CD4-positive, alpha-beta T cell (primary cell): ENCODE measurements around the gene ALG9. TPM values are rescaled to one million over a fixed set of nuclear protein-coding genes. Genes with fewer than 3 reads are reported as not detected.

Experiments
- ATAC-seq: fragments of 200-7000 bp; cut with Tn5 transposase; one replicate; pipeline ENCODE4 v1.10.0; 2022; ENCODE audit warnings: mild to moderate bottlenecking; ENCODE audit not compliant: poor library complexity
- CTCF ChIA-PET: fragments of 350-600 bp; sonication (Branson Sonifier 250); formaldehyde crosslinking; loops from one replicate; lab custom pipeline; 2021; ENCODE audit warnings: antibody characterized with exemption, inconsistent platforms; lab: Charles Lee
- POLR2A ChIA-PET: fragments of 350-600 bp; sonication (Branson Sonifier 250); formaldehyde crosslinking; loops from one replicate; lab custom pipeline; 2021; ENCODE audit warnings: antibody characterized with exemption, inconsistent platforms; lab: Charles Lee
- DNase-seq, 14 experiments: peaks; one replicate each; pipeline ENCODE4 v3.0.0-alpha.2; 2013 to 2020; ENCODE audit warnings: mixed read lengths in 2 of 14
- H3K27ac ChIP-seq, 2 donors: one replicate each; pipeline versions ENCODE4 v1.5.1 to v1.7.0; 2013; ENCODE audit warnings: low read length in 2 of 2, low read depth in 1 of 2, mild to moderate bottlenecking in 1 of 2
- H3K27me3 ChIP-seq, 2 experiments: 1 replicate in 1 of 2; 2 replicates in 1 of 2; pipeline versions ENCODE4 v1.6.1 to v1.7.0; 2013; ENCODE audit warnings: low read length in 2 of 2, control low read depth in 1 of 2, mild to moderate bottlenecking in 1 of 2, moderate library complexity in 1 of 2; ENCODE audit not compliant: insufficient read depth in 2 of 2, control insufficient read depth in 1 of 2
- H3K36me3 ChIP-seq: one replicate; pipeline ENCODE4 v1.6.1; 2013; ENCODE audit warnings: low read length, control low read depth; ENCODE audit not compliant: insufficient read depth
- H3K4me1 ChIP-seq: one replicate; pipeline ENCODE4 v1.6.1; 2013; ENCODE audit warnings: low read length, control low read depth; ENCODE audit not compliant: insufficient read depth
- H3K4me3 ChIP-seq: one replicate; pipeline ENCODE4 v1.5.1; 2013; ENCODE audit warnings: mild to moderate bottlenecking, low read length, moderate library complexity
- H3K9me3 ChIP-seq, 2 experiments: 1 replicate in 1 of 2; 2 replicates in 1 of 2; pipeline versions ENCODE4 v1.6.1 to v1.7.0; 2013; ENCODE audit warnings: low read length in 2 of 2, mild to moderate bottlenecking in 2 of 2, control low read depth in 1 of 2, moderate library complexity in 1 of 2; ENCODE audit not compliant: control insufficient read depth in 1 of 2, insufficient read depth in 1 of 2
- H3K27ac Mint-ChIP-seq: one replicate; pipeline ENCODE4 v1.8.0; 2020; ENCODE audit warnings: mixed read lengths
- H3K27me3 Mint-ChIP-seq: one replicate; pipeline ENCODE4 v1.8.0; 2021; ENCODE audit warnings: mixed read lengths
- H3K36me3 Mint-ChIP-seq: one replicate; pipeline ENCODE4 v1.8.0; 2021; ENCODE audit warnings: low read depth, mixed read lengths
- H3K4me1 Mint-ChIP-seq: one replicate; pipeline ENCODE4 v1.8.0; 2021; ENCODE audit warnings: low read depth, mixed read lengths
- H3K4me3 Mint-ChIP-seq: one replicate; pipeline ENCODE4 v1.8.0; 2020; ENCODE audit warnings: mild to moderate bottlenecking, mixed read lengths
- H3K9me3 Mint-ChIP-seq: one replicate; pipeline ENCODE4 v1.8.0; 2020; ENCODE audit warnings: mixed read lengths
- CTCF ChIP-seq: fragments of 200-600 bp; IDR thresholded peaks from one replicate; pipeline ENCODE4 v1.8.0; 2022; ENCODE audit warnings: antibody characterized with exemption, mild to moderate bottlenecking
- intact Hi-C, 2 experiments: fragments of 100-400 bp; cut with DNase I in 1 of 2; cut with micrococcal nuclease in 1 of 2; formaldehyde crosslinking; loops; one replicate each; pipeline versions ENCODE4 v1.15.1 to v1.9.0; 2023 to 2025; cut with DNase I, micrococcal nuclease
- total RNA-seq, 174 experiments: library from RNA in 2 of 174; stranded (reverse) in 2 of 174; gene quantifications; one replicate each; pipeline ENCODE4 v1.2.3 and lab custom pipeline; 2021 to 2026

Gene ALG9
- total RNA-seq, 2 experiments from 2014 or later: 31.1 to 33.4 TPM

- DNase-seq (peak in 2 of 14 experiments; percentile 4 to 13), ATAC-seq (peak; percentile 1)
- Mint-ChIP-seq H3K4me1 (peaks cover 41% of the 10 kb centered on the region), H3K36me3 (peaks cover 64% of the 10 kb centered on the region), H3K27ac (peak overlapping the region; percentile 70), H3K9me3 (no peaks in the 10 kb centered on the region), H3K27me3 (no peaks in the 10 kb centered on the region), H3K4me3 (peak overlapping the region; percentile 99)
- POLR2A ChIA-PET: interaction anchor here (1.0 to 2.2 kb wide), 8 partner anchors 11 to 164 kb away, joined by 3 to 17 read pairs (median 4); partner anchors contain the start of genes ALG9 and SIK2
- Histone ChIP-seq H3K4me3 (peak overlapping the region; percentile 85), H3K27ac (peak overlapping the region; percentile 14 to 32), H3K27me3 (no peaks in the 10 kb centered on the region), H3K9me3 (no peaks in the 10 kb centered on the region), H3K4me1 (peaks cover 12% of the 10 kb centered on the region), H3K36me3 (peaks cover 29% of the 10 kb centered on the region)
- TF ChIP-seq CTCF: no peak
- intact Hi-C loops: loop anchor here in 1 of 2 experiments (5.0 to 10.0 kb wide), 4 partner anchors 107 to 1549 kb away; partner anchors contain the start of genes ALG9, PTS, RDX and TTC12
- CTCF ChIA-PET: interaction anchor here (1.3 to 1.8 kb wide), 3 partner anchors 12 to 178 kb away, joined by 3 to 6 read pairs (median 5); no protein-coding TSS in a partner anchor
These were observed 105.9 kb downstream of the ALG9 start for GRCh38 chr11:111765320-111765983.

GRCh38 chr11:111764621-111765020 lies 106.8 kb downstream of the ALG9 start:
- no peaks in the 10 kb centered on the region for H3K9me3 ChIP-seq
- Mint-ChIP-seq H3K4me3 (peak overlapping the region; percentile 99), H3K27me3 (no peaks in the 10 kb centered on the region), H3K9me3 (no peaks in the 10 kb centered on the region), H3K36me3 (peaks cover 72% of the 10 kb centered on the region), H3K27ac (no peak overlapping the region), H3K4me1 (peaks cover 43% of the 10 kb centered on the region)
- no peak for TF ChIP-seq CTCF
- ATAC-seq (no peak), DNase-seq (no peak)
- no peak overlapping the region for H3K27ac ChIP-seq
- ChIA-PET POLR2A (interaction anchor here (1.2 to 2.2 kb wide), 3 partner anchors 107 to 164 kb away, joined by 4 to 11 read pairs (median 5); partner anchors contain the start of gene ALG9), CTCF (interaction anchor here (1.3 kb wide), 1 partner anchor 13 kb away, joined by 5 read pairs; no protein-coding TSS in a partner anchor)
- peaks cover 37% of the 10 kb centered on the region for H3K36me3 ChIP-seq
- intact Hi-C loops: loop anchor here in 1 of 2 experiments (5.0 to 10.0 kb wide), 5 partner anchors 108 to 1550 kb away; partner anchors contain the start of genes ALG9, PTS, RDX and TTC12
- H3K4me1 ChIP-seq: peaks cover 12% of the 10 kb centered on the region
- peak overlapping the region; percentile 85 for H3K4me3 ChIP-seq
- H3K27me3 ChIP-seq: no peaks in the 10 kb centered on the region

GRCh38 chr11:111762981-111763643 lies 108.3 kb downstream of the ALG9 start:
- no peak for DNase-seq
- H3K36me3 ChIP-seq: peaks cover 51% of the 10 kb centered on the region
- intact Hi-C loops: loop anchor here in 1 of 2 experiments (5.0 to 10.0 kb wide), 4 partner anchors 314 to 1552 kb away; partner anchors contain the start of genes PTS, RDX and TTC12
- ChIA-PET CTCF (no interaction called here), POLR2A (no interaction called here)
- Mint-ChIP-seq H3K4me3 (peak overlapping the region; percentile 28), H3K9me3 (no peaks in the 10 kb centered on the region), H3K27ac (no peak overlapping the region), H3K27me3 (no peaks in the 10 kb centered on the region), H3K36me3 (peaks cover 87% of the 10 kb centered on the region), H3K4me1 (peaks cover 47% of the 10 kb centered on the region)
- no peak for TF ChIP-seq CTCF
- H3K27ac ChIP-seq: no peak overlapping the region
- ATAC-seq: no peak
- H3K9me3 ChIP-seq: no peaks in the 10 kb centered on the region
- H3K4me3 ChIP-seq: no peak overlapping the region
- peaks cover 12% of the 10 kb centered on the region for H3K4me1 ChIP-seq
- H3K27me3 ChIP-seq: no peaks in the 10 kb centered on the region
